Mesangial cell (primary cell): ENCODE data around the gene CHAC2. TPM values are rescaled to one million over a fixed set of nuclear protein-coding genes. Genes with fewer than 3 reads are reported as not detected.

Source experiments
- total RNA-seq: library from RNA; depleted of rRNA; stranded (reverse); fragments of >200 nt; gene quantifications from 2 replicates; pipeline ENCODE4 v1.2.3, GENCODE V29; 2015

Gene CHAC2
- total RNA-seq, result 1.3 and 11.6 TPM in 2 replicates

GRCh38 chr2:53767405-53768241 is at the start of gene CHAC2:
CHAC2 (plus strand) TSS chr2:53767804; CDS start chr2:53767887, 83 bp downstream.

DNA sequence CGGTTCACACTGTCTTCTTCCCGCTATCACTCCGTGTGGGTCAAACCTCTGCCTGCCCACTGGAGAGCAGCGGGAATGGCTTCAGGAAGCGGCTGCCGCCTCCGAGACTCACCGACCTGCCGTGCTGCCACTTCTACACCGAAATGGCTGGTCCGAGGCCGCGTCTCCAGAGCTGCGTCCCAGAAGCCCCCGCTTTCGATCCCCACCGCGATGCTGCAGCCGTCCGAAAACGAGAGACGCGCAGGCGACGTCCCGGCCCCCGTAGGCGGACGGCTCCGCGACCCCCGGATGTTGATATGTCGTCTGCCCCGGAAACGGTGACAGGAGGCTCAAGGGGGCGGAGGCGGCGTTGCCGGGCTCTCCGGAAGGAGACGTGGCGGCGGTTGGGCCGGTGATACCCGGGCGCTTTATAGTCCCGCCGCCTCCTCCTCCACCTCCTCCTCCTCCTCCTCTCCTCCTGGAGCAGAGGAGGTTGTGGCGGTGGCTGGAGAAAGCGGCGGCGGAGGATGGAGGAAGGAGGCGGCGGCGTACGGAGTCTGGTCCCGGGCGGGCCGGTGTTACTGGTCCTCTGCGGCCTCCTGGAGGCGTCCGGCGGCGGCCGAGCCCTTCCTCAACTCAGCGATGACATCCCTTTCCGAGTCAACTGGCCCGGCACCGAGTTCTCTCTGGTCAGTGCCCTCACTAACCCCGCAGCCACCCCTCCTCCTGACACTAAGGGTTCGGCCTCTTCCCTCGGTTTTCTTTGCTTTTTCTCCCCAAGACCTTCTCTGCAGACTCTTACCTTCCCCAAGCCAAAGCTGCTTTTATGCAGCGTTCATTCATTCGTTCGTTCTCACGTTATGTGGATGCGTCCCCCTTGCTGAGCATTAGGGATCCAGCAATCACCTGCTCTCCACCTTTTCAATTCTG is 19.4 kb downstream of the CHAC2 start, which contains the start of the genes ASB3 and ERLEC1:
ASB3 (minus strand) TSS at position 249 of the 909 bp plus-strand sequence. CDS start 21,381 bp downstream, outside the sequence.
ERLEC1 (plus strand) TSS at position 340 of the 909 bp plus-strand sequence; CDS start at position 507, 167 bp downstream.

Other genes with a start within 250 kb of the CHAC2 start
- 11.9 and 13.3 TPM in 2 replicates for gene ASB3, start 19.1 kb downstream of the CHAC2 start, total RNA-seq
- 62.4 and 106 TPM in 2 replicates for gene ERLEC1, start 19.2 kb downstream of the CHAC2 start, total RNA-seq
- gene GPR75, start 92.2 kb downstream of the CHAC2 start, total RNA-seq, result 0.98 and 1.1 TPM in 2 replicates
- gene PSME4, start 203.2 kb downstream of the CHAC2 start, total RNA-seq, result 20.8 and 33.4 TPM in 2 replicates